Articular chondrocyte of knee joint (primary cell): ENCODE results near the gene ARFIP1. TPM values are rescaled to one million over a fixed set of nuclear protein-coding genes. Genes with fewer than 3 reads are reported as not detected.

ENCODE experiments used
- total RNA-seq: library from RNA; depleted of rRNA; stranded (reverse); fragments of >200 nt; gene quantifications from 2 replicates; pipeline ENCODE4 v1.2.3, GENCODE V29; 2012

The ARFIP1 gene, protein sequence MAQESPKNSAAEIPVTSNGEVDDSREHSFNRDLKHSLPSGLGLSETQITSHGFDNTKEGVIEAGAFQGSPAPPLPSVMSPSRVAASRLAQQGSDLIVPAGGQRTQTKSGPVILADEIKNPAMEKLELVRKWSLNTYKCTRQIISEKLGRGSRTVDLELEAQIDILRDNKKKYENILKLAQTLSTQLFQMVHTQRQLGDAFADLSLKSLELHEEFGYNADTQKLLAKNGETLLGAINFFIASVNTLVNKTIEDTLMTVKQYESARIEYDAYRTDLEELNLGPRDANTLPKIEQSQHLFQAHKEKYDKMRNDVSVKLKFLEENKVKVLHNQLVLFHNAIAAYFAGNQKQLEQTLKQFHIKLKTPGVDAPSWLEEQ
- total RNA-seq = 44.7 and 46.0 TPM in 2 replicates

DNA sequence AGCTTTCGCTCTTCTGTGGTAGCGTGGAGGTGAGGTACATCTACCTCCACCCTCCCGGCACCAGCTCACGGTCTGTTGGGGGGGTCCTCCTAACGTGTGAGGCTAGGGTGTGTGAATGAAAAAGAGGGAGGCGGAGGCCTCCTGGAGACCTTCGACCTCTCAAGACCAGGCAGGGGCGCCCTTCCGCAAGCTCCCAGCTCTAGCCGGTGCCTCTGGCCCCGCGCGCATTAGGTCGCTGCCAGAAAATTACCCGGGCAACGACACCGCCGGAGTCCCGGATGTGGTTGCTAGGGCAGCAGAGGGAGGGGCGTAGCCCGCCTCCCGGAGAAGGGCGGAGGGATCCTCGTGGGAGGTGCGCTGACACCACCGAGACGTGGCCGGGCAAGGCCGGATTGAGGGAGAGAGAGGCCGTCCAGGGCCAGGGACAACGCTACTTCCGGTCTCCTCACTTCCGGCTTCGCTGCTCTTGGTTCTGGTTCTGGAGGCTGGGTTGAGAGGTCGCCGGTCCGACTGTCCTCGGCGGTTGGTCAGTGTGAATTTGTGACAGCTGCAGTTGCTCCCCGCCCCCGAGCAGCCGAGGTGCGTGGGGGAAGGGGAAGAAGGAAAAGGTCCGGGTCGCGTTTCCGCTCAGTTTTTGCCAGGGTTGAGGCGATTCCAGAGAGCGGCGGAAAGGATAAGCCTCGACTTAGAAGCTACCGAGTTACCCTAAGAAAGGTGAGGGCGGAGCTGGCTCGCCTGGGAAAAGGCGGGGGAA, at the start of gene ARFIP1, which contains the start of gene TIGD4:
Gene ARFIP1, plus strand, starts transcription at position 442 of the 754 bp plus-strand sequence. CDS start 49,680 bp downstream, outside the sequence.
Gene TIGD4, minus strand, starts transcription at position 218 of the 754 bp plus-strand sequence. CDS start 8,726 bp downstream, outside the sequence.

DNA sequence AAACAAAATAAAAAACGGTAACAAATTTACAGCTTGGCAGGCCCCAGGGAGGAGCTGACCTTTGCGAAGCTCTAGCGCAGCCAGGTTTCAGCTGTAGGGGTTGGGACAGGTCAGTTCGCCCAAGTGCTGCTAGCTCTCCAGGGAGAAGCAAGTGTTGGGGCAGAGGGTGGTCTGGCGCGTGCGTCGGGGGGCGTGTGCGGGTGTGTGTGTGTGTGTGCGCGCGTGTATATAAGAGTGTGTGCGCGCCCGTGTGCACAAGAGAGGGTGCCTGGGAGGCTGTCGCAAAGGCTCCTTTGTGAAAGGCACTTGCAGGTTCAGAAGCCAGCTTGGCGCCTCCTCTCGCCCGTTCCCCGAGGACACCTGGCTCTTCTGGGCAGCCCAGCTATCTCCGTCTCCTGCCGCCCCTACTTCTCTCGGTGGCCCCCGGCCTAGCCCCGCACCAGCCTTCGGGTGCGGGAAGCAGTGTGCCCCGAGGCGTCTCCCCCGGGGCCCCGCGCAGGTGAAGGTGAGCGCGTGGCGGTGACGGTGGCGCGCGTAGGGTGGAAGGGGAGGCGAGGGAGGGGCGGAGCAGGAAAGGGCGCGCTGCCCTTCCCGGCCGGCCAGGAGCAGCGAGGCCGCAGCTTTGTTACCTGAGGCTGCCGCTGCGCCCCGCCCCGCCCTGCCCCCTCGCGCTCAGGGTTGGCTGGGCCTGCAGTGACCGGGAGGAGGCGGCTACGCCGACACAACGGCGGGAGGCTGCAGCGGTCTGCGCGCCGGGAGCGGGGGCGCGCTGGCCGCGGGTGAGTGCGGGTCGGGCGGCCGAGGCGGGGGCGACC, 156.1 kb downstream of the ARFIP1 start, which contains the start of gene FHDC1:
Gene FHDC1, plus strand, starts transcription at position 693 of the 815 bp plus-strand sequence. CDS start 6,735 bp downstream, outside the sequence.

Other genes starting within 250 kb of the ARFIP1 start
- gene FBXW7, start 243.9 kb upstream of the ARFIP1 start, total RNA-seq = 58.9 and 86.9 TPM in 2 replicates
- 7.7 and 10.8 TPM in 2 replicates for gene TMEM154, start 100.0 kb upstream of the ARFIP1 start, total RNA-seq
- 0.22 and 0.39 TPM in 2 replicates for gene TIGD4, start 224 bp upstream of the ARFIP1 start, total RNA-seq
- gene FHDC1, start 156.4 kb downstream of the ARFIP1 start, total RNA-seq = 0.76 and 0.91 TPM in 2 replicates